Measurements from ENCODE around the gene GFPT2. TPM values are rescaled to one million over a fixed set of nuclear protein-coding genes. Genes with fewer than 3 reads are reported as not detected.

The GFPT2 gene
- total and polyA plus RNA-seq, 2 of the 8 experiments (the other 6 are each of a cell fraction or from before 2014, with no cell fraction given): 83.7 to 143 TPM

GRCh38 chr5:180331647-180331950 is 21.5 kb downstream of the GFPT2 start:
- H3K4me2 ChIP-seq (ENCODE audit: insufficient read depth in 1 of 2, low read depth in 2 of 2, low read length in 2 of 2): peak overlapping the region; percentile 49 to 62
- no peak for TF ChIP-seq JUN (IDR thresholded peaks at IDR 0.05; ENCODE audit: low read depth, low read length)
- no peak for TF ChIP-seq KDM4A (IDR thresholded peaks at IDR 0.05; ENCODE audit: low read depth, low read length, severe bottlenecking)
- no peak for TF ChIP-seq TAF1 (IDR thresholded peaks at IDR 0.05; ENCODE audit: low read depth, low read length)
- TF ChIP-seq KDM5A (IDR thresholded peaks at IDR 0.05; ENCODE audit: low read length): no peak
- 0 out of 2 replicates have a peak, but pooled peaks have one; percentile 53 for TF ChIP-seq TCF12 (IDR thresholded peaks at IDR 0.05; ENCODE audit: low read depth, low read length)
- TF ChIP-seq USF2 (IDR thresholded peaks at IDR 0.05; ENCODE audit: low read length): no peak
- TF ChIP-seq POLR2AphosphoS5 (IDR thresholded peaks at IDR 0.05; ENCODE audit: low read depth, low read length): peak; percentile 12; the same call in 1 of the 2 replicates
- TF ChIP-seq HDAC2 (IDR thresholded peaks at IDR 0.05; ENCODE audit: borderline replicate concordance in 1 of 2, low read depth in 2 of 2, low read length in 2 of 2): 0 out of 4 replicates have a peak, but pooled peaks of 1 of the 2 experiments have one; percentile 44
- no peak for TF ChIP-seq CEBPB (IDR thresholded peaks at IDR 0.05; ENCODE audit: low read depth, low read length)
- peak; percentile 39 for TF ChIP-seq NANOG (IDR thresholded peaks at IDR 0.05; ENCODE audit: insufficient read depth, low read depth, low read length, poor library complexity, severe bottlenecking)
- TF ChIP-seq TEAD4 (IDR thresholded peaks at IDR 0.05; ENCODE audit: low read depth, low read length): no peak
- TF ChIP-seq RXRA (IDR thresholded peaks at IDR 0.05; ENCODE audit: insufficient read depth, low read depth, low read length): no peak

More at GRCh38 chr5:180331647-180331950, 21.5 kb downstream of the GFPT2 start:
- peak overlapping the region; percentile 38 for H3K56ac ChIP-seq (replicated peaks; ENCODE audit: insufficient read length, low read depth, low read length)
- peak overlapping the region; percentile 93 for H2BK12ac ChIP-seq (ENCODE audit: low read depth, low read length)
- H4K8ac ChIP-seq (ENCODE audit: extremely low read depth, insufficient read depth, low read length): no peak overlapping the region
- peak overlapping the region; percentile 14 for H2BK120ac ChIP-seq (replicated peaks; ENCODE audit: low read depth, low read length)
- H2BK15ac ChIP-seq (ENCODE audit: low read length): no peak overlapping the region
- H3K36me3 ChIP-seq (ENCODE audit: control insufficient read depth in 2 of 4, insufficient read depth in 4 of 4, low read length in 3 of 4): peaks cover 50 to 76% (median 67%) of the 10 kb centered on the region in 4 experiments
- H3K4me3 ChIP-seq (ENCODE audit: extremely low read depth in 1 of 4, insufficient read depth in 2 of 4, low read depth in 3 of 4, low read length in 4 of 4): peak overlapping the region in 2 of 4 experiments; percentile 7 to 33; a peak in 1 of 8 replicates
- H3K79me1 ChIP-seq (ENCODE audit: low read depth, low read length): peaks cover 2% of the 10 kb centered on the region; the same call in 1 of the 2 replicates
- no peak overlapping the region for H3K14ac ChIP-seq (ENCODE audit: insufficient read length)
- H3K4me1 ChIP-seq (replicated peaks in 1 of 4; ENCODE audit: control insufficient read depth in 3 of 4, insufficient read depth in 4 of 4, low read length in 3 of 4): peaks cover 12 to 16% (median 12%) of the 10 kb centered on the region in 4 experiments
- 26% methylated on average over 7 of the region's 7 CpGs; no CpG with 5 or more reads in 1 of the 2 experiments for WGBS, 2 experiments (ENCODE audit: extremely low coverage in 1 of 2, insufficient coverage in 1 of 2, insufficient read length in 1 of 2, insufficient replicate concordance in 2 of 2, low coverage in 1 of 2, low lambda C conversion rate in 2 of 2, missing lambda C conversion rate in 1 of 2)
- H2AK5ac ChIP-seq (ENCODE audit: low read depth, low read length): peak overlapping the region; percentile 89
- H3K27me3 ChIP-seq (replicated peaks in 1 of 4; ENCODE audit: control insufficient read depth in 3 of 4, extremely low read depth in 1 of 4, insufficient read depth in 3 of 4, low read length in 3 of 4): no peaks in the 10 kb centered on the region
- H4K91ac ChIP-seq (replicated peaks; ENCODE audit: insufficient read length, low read length): peak overlapping the region; percentile 96
- H4K5ac ChIP-seq (ENCODE audit: insufficient read length, low read depth, low read length): peak overlapping the region; percentile 92
- peak overlapping the region; percentile 97 for H3K18ac ChIP-seq (ENCODE audit: extremely low read depth, low read length)
- no peaks in the 10 kb centered on the region for H3K23me2 ChIP-seq (ENCODE audit: low read depth, low read length)
- H3K4ac ChIP-seq (replicated peaks; ENCODE audit: insufficient read length, low read depth, low read length): peak overlapping the region; percentile 98
- H2BK5ac ChIP-seq (ENCODE audit: low read depth, low read length): peak overlapping the region; percentile 97
- DNase-seq (ENCODE audit: low read depth in 1 of 2, low spot score in 2 of 2) (no peak), FAIRE-seq (peak; percentile 92)
- no peaks in the 10 kb centered on the region for H3K79me2 ChIP-seq (ENCODE audit: control insufficient read depth in 1 of 2, insufficient read depth in 2 of 2, low read length in 2 of 2)
- no peak overlapping the region for H2AFZ ChIP-seq (ENCODE audit: low read length)
- H4K20me1 ChIP-seq (replicated peaks in 1 of 2; ENCODE audit: control insufficient read depth in 1 of 2, insufficient read depth in 2 of 2, low read length in 2 of 2): peaks cover 0 to 9% of the 10 kb centered on the region in 2 experiments
- no peak overlapping the region for H3K23ac ChIP-seq (ENCODE audit: insufficient read length)
- H3K9ac ChIP-seq (replicated peaks in 1 of 4; ENCODE audit: extremely low read depth in 1 of 4, low read depth in 3 of 4, low read length in 3 of 4): peak overlapping the region in 3 of 4 experiments; percentile 1 to 21 (median 6); a peak in 4 of 7 replicates
- peak overlapping the region; percentile 82; the same call in 1 of the 2 replicates for H2BK20ac ChIP-seq (ENCODE audit: low read length)
- CTCF ChIA-PET (ENCODE audit: partially characterized antibody): interaction anchor here (0.6 to 14.0 kb wide), 15 partner anchors 10 to 148 kb away, joined by 3 to 192 read pairs (median 5); no protein-coding TSS in a partner anchor
- H3K27ac ChIP-seq (ENCODE audit: low read depth, low read length): peak overlapping the region; percentile 79
- H3K9me3 ChIP-seq (ENCODE audit: insufficient read depth in 2 of 2, low read depth in 1 of 2, low read length in 1 of 2): no peaks in the 10 kb centered on the region
- POLR2A ChIA-PET (ENCODE audit: partially characterized antibody): interaction anchor here (1.1 to 10.9 kb wide), 8 partner anchors 12 to 136 kb away, joined by 3 to 146 read pairs (median 4); no protein-coding TSS in a partner anchor

All from H1 (cell line).